Neural crest cell (in vitro differentiated cells): Measurements from ENCODE around the gene SEMA4D. TPM values are rescaled to one million over a fixed set of nuclear protein-coding genes. Genes with fewer than 3 reads are reported as not detected.

Experiments
- DNase-seq: peaks from one replicate; pipeline ENCODE4 v3.0.0; 2021; ENCODE audit warnings: low read depth, mixed read lengths, low spot score
- H3K27ac Mint-ChIP-seq: one replicate; pipeline ENCODE4 v1.8.0; 2021; ENCODE audit warnings: mild to moderate bottlenecking, mixed read lengths; ENCODE audit not compliant: unreplicated experiment
- H3K27me3 Mint-ChIP-seq: 2 replicates; pipeline ENCODE4 v1.8.0; 2021; ENCODE audit warnings: low read depth, mild to moderate bottlenecking, mixed read lengths
- H3K36me3 Mint-ChIP-seq: 2 replicates; pipeline ENCODE4 v1.8.0; 2021; ENCODE audit warnings: low read depth, mild to moderate bottlenecking, mixed read lengths
- H3K4me1 Mint-ChIP-seq: 2 replicates; pipeline ENCODE4 v1.8.0; 2021; ENCODE audit warnings: mixed read lengths
- H3K4me3 Mint-ChIP-seq: one replicate; pipeline ENCODE4 v1.8.0; 2021; ENCODE audit warnings: mild to moderate bottlenecking, mixed read lengths
- H3K9me3 Mint-ChIP-seq: 2 replicates; pipeline ENCODE4 v1.8.0; 2021; ENCODE audit warnings: mixed read lengths
- total RNA-seq: library from RNA; stranded (reverse); gene quantifications from 2 replicates; pipeline ENCODE4 v1.2.1, GENCODE V29; 2021
- TF ChIP-seq, protein P1 (sequence below): fragments of 200-600 bp; sonication (generic); conservative IDR thresholded peaks from 2 replicates; pipeline ENCODE4 v1.5.0; 2021; ENCODE audit warnings: antibody characterized with exemption, mild to moderate bottlenecking

The SEMA4D gene
- total RNA-seq, 1 donor from 2014 or later: 33.5 TPM

- H3K4me1 Mint-ChIP-seq: peaks cover 30% of the 10 kb centered on the region
- TF ChIP-seq, protein P1, sequence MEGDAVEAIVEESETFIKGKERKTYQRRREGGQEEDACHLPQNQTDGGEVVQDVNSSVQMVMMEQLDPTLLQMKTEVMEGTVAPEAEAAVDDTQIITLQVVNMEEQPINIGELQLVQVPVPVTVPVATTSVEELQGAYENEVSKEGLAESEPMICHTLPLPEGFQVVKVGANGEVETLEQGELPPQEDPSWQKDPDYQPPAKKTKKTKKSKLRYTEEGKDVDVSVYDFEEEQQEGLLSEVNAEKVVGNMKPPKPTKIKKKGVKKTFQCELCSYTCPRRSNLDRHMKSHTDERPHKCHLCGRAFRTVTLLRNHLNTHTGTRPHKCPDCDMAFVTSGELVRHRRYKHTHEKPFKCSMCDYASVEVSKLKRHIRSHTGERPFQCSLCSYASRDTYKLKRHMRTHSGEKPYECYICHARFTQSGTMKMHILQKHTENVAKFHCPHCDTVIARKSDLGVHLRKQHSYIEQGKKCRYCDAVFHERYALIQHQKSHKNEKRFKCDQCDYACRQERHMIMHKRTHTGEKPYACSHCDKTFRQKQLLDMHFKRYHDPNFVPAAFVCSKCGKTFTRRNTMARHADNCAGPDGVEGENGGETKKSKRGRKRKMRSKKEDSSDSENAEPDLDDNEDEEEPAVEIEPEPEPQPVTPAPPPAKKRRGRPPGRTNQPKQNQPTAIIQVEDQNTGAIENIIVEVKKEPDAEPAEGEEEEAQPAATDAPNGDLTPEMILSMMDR: no peak
- H3K9me3 Mint-ChIP-seq: no peaks in the 10 kb centered on the region
- no peaks in the 10 kb centered on the region for H3K27me3 Mint-ChIP-seq
- peaks cover 6% of the 10 kb centered on the region for H3K36me3 Mint-ChIP-seq
- no peak overlapping the region for H3K4me3 Mint-ChIP-seq
- no peak for DNase-seq
- no peak overlapping the region for H3K27ac Mint-ChIP-seq
Measured at GRCh38 chr9:89486681-89487080, 11.2 kb downstream of the SEMA4D start.

DNA sequence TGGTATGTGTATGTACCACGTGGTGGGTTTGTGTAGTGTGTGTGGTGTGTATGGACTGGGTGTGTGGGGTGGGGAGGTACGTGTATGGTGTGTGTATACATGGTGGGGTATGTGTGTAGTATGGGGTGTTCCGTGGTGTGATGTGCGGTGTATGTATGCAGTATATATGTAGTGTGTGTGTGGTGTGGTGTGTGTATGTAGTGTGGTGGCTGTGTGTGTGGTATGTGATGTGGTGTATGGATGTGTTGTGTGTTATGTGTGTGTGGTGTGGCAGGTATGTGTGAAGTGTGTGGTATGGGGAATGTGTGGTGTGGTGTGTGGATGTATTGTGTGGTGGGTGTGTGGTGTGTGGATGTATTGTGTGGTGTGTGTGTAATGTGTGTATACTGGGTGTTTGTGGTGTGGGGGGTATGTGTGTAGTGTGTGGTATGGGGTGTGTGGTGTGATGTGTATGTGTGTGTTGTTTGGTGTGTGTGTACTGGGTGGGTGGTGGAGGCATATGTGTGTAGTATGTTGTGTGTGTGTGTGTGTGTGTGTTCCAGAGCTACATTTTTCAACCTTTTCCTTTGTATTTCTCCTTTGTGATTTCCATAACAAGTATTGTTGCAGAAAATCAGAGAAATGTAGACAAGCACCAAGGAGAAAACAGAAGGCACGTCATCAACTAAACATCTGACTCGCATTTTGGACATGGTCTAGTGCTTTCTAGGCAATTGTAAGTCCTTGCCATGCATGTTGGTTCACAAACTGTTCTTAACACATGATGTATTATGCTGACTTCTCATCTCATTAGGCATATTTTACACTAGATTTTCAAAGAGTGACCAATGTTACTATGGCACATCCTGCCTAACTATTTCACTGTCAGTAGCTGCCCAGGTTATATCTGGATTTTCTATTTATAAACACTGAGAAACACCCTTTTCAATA is 13.2 kb downstream of the SEMA4D start:
- peaks cover 28% of the 10 kb centered on the region for H3K4me1 Mint-ChIP-seq
- H3K4me3 Mint-ChIP-seq: no peak overlapping the region
- H3K36me3 Mint-ChIP-seq: peaks cover 8% of the 10 kb centered on the region

DNA sequence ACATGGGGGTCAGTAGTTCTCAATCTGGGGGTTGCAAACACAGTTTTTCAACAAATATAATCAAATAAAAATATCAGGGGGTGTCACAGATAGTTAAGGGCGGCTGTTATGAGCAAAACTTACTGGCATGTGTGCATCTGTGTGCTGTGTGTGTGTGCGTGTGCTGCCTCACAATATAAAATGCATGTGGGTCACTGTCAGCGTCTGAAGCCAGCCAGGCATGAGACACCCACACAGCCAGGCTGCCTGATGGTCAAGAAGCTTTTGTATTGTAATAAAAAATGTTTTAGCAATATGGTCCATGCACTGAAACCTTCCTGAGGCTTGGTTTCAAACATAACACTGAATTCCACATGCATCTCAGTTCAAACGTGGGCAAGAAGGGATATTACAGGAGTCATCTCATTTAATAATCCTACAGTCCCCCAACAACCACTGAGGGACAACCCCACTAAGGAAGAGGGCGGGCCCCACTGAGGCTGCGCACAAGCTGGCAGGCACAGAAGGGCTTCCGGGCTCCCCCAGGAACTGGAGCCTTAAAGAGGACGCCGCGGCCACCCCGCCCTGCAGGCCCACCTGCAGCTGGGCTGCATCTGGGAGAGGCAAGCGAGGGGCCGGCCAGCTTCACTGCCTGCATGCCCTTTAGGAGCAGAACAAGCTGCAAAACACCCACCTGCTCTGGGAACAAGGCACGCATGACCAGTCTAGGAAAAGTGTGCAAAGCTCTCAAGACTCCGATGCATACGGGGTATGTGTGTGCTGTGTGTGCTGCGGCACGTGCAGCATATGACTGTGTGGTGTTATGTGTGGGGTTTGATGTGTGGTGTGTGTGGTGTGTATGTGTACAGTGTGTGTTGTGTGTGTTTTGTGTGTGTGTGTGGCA is 14.1 kb downstream of the SEMA4D start:
- Mint-ChIP-seq H3K9me3 (no peaks in the 10 kb centered on the region), H3K36me3 (peaks cover 14% of the 10 kb centered on the region), H3K4me1 (peaks cover 28% of the 10 kb centered on the region), H3K27ac (no peak overlapping the region), H3K4me3 (no peak overlapping the region), H3K27me3 (no peaks in the 10 kb centered on the region)
- TF ChIP-seq, protein P1: no peak
- DNase-seq: no peak

More for the DNA sequence above, 13.2 kb downstream of the SEMA4D start:
- no peaks in the 10 kb centered on the region for H3K27me3 Mint-ChIP-seq
- TF ChIP-seq, protein P1: no peak
- no peak overlapping the region for H3K27ac Mint-ChIP-seq
- no peak for DNase-seq
- no peaks in the 10 kb centered on the region for H3K9me3 Mint-ChIP-seq

GRCh38 chr9:89482901-89483361 is 15.0 kb downstream of the SEMA4D start:
- TF ChIP-seq, protein P1: no peak
- Mint-ChIP-seq H3K4me3 (no peak overlapping the region), H3K27me3 (no peaks in the 10 kb centered on the region), H3K9me3 (no peaks in the 10 kb centered on the region), H3K36me3 (peaks cover 14% of the 10 kb centered on the region), H3K4me1 (peaks cover 34% of the 10 kb centered on the region), H3K27ac (no peak overlapping the region)
- no peak for DNase-seq

GRCh38 chr9:89482056-89482851 is 15.7 kb downstream of the SEMA4D start:
- no peak overlapping the region for H3K4me3 Mint-ChIP-seq
- H3K27ac Mint-ChIP-seq: no peak overlapping the region
- TF ChIP-seq, protein P1: no peak
- peaks cover 40% of the 10 kb centered on the region for H3K4me1 Mint-ChIP-seq
- peaks cover 14% of the 10 kb centered on the region for H3K36me3 Mint-ChIP-seq
- H3K9me3 Mint-ChIP-seq: no peaks in the 10 kb centered on the region
- DNase-seq: no peak
- H3K27me3 Mint-ChIP-seq: no peaks in the 10 kb centered on the region
